GM12874 (cell line): ENCODE results near the gene KDM5C.

Experiments
- CTCF ChIP-seq: IDR thresholded peaks from 2 replicates; pipeline ENCODE4 v1.5.1; 2011; ENCODE audit warnings: low read depth, mild to moderate bottlenecking, control low read depth, low read length, moderate library complexity; ENCODE audit not compliant: insufficient read depth

KDM5C gene

GRCh38 chrX:53188763-53189162 is 36.2 kb downstream of the KDM5C start:
- no peak for TF ChIP-seq CTCF

DNA sequence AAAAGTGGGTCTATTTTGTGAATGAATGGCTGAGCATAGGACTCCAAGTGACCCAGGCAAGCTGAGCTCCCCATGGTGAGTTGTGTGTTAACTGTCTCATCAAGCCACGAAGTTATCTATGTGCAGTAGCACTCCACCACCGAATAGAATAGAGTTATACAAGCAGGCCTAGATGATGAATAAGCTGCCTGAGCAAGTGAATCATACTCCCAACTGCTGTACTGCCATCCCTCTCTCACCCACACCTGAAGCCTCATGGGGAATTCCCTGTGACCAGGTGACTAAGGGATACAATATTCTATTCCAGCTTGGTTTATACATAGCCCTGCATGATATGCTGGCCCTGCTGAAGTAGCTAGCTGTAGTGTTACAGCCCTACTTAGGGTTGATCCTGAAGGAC is 38.7 kb downstream of the KDM5C start:
- no peak for TF ChIP-seq CTCF

DNA sequence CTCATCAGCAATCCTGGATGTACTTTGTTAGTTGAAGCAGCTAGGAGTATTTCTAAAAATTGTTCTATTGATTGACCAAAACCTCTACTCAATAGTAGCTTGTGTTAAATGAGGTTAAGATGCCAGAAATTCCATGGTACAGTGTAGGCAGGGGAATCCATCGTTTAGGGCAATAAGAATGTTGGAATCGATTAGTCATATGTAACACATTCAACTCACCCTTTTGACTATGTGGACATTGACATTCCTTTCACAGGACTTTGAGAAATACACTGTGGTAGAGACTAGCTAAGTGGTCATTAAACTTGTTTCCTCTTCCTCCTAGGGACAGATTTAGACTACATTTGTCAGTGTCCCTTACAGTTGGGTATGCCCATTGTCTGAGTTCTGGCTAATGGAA is 40.2 kb downstream of the KDM5C start:
- no peak for TF ChIP-seq CTCF

GRCh38 chrX:53171356-53171755 is 53.7 kb downstream of the KDM5C start:
- TF ChIP-seq CTCF: 0 out of 2 replicates have a peak, but pooled peaks have one; percentile 14

DNA sequence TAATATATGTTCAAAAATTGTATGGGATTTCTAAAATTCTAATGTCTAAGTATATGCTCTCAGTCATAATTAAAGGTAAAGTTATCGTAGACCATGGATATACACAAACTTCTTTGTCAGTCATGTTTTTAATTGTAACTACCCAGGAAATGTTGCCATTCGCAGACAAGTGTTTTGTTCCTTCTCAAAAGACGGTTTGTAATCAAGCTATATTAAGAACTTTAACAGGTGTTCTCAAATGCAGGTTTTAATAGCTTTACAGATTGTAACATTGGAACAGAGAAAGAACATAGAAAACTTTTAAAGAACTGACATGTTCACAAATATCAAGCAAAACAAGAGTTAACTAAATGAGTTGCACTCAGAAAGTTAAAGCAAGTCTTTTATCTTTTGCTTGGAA is 58.9 kb downstream of the KDM5C start:
- TF ChIP-seq CTCF: no peak

GRCh38 chrX:53163436-53163835 is 61.6 kb downstream of the KDM5C start:
- TF ChIP-seq CTCF: no peak

DNA sequence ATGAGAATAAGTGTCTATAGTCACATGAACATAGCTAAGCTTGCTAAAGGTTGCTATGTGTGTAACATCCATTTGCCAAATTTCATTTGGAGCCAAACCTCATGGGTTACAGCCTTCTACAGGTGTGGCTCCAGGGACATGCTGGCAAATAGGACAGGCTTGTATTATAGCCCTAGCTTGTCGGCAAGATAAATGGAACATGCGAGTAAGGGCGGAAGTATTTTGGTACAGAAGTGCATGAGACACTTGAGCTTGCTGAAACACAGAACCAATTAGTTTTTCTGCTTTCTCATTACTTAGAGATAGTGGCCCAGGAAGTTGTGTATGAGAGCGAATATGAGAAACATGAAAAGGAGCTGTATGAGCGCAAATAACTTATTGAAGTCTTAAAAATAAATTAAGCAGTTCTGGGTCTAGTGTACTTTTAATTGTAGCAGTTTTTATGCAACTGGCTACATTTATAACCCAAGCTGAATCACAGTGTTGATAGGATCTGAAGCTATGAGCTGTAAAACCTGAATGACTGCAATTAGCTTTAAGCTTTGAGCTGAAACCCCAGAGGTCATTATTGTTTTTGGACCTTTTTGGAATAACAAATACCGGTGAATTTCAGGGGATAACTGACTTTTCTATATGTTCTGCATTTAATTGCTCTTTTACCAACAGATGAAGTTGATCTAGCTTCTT is 64.6 kb downstream of the KDM5C start:
- no peak for TF ChIP-seq CTCF

DNA sequence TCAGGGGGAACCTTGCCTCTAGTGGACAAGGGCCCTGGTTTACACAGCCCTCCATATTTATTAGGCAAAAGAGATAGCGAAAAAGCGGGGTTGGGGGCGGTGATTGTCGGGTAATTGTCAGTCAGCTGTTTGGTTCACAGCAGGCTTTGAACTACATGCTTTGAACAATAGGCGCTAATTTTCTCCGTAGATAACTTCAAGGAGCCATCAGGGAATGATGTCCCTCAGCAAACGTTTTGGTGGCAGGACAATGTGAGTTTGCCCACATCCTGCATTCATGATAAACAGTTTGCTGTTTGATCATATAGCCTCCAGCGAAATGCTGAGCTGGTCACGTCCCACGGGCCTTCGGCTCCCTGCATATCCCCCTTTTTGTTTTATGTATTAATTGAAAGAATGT is 65.8 kb downstream of the KDM5C start:
- TF ChIP-seq CTCF: no peak
